Thyroid gland (tissue), 4 donors: ENCODE data around the gene SOWAHC.

Experiments
- CTCF ChIP-seq, 6 experiments: fragments of 200-600 bp in 3 of 6; fragments of 450-650 bp in 3 of 6; sonication (generic) in 3 of 6; IDR thresholded peaks; one replicate each; pipeline ENCODE4 v1.5.1; 2016 to 2019; ENCODE audit warnings: antibody characterized with exemption in 6 of 6, mild to moderate bottlenecking in 2 of 6, inconsistent platforms in 1 of 6, moderate library complexity in 1 of 6
- POLR2A ChIP-seq, 2 donors: fragments of 450-650 bp; IDR thresholded peaks; one replicate each; pipeline ENCODE4 v1.6.1; 2017; ENCODE audit warnings: antibody characterized with exemption in 2 of 2, mild to moderate bottlenecking in 2 of 2, moderate library complexity in 1 of 2

- no peak for TF ChIP-seq CTCF (IDR thresholded peaks at IDR 0.05)
- TF ChIP-seq POLR2A (IDR thresholded peaks at IDR 0.05) = no peak
Measured at GRCh38 chr2:109632158-109632789, 18.1 kb downstream of the SOWAHC start.
